ENCODE data around the gene ERVK3-1.

Gene ERVK3-1

GRCh38 chr19:58355215-58355796 is 50.1 kb downstream of the ERVK3-1 start:
- no peak for TF ChIP-seq CTCF (IDR thresholded peaks at IDR 0.05)

GRCh38 chr19:58355908-58356765 is 51.0 kb downstream of the ERVK3-1 start:
- no peak for TF ChIP-seq CTCF (IDR thresholded peaks at IDR 0.05)

- TF ChIP-seq CTCF (IDR thresholded peaks at IDR 0.05) = no peak
Measured at GRCh38 chr19:58356766-58357480, 51.7 kb downstream of the ERVK3-1 start.

GRCh38 chr19:58357481-58358145 is 52.4 kb downstream of the ERVK3-1 start:
- no peak for TF ChIP-seq CTCF (IDR thresholded peaks at IDR 0.05)

- no peak for TF ChIP-seq CTCF (IDR thresholded peaks at IDR 0.05)
Measured at GRCh38 chr19:58361900-58362271, 56.7 kb downstream of the ERVK3-1 start.

GRCh38 chr19:58362272-58362994 is 57.3 kb downstream of the ERVK3-1 start, which contains the start of gene ZNF497:
Gene ZNF497 (minus strand): TSS chr19:58362751. CDS start chr19:58357635, 5,116 bp downstream.
- no peak for TF ChIP-seq CTCF (IDR thresholded peaks at IDR 0.05)

GRCh38 chr19:58364146-58364545 is 59.0 kb downstream of the ERVK3-1 start:
- TF ChIP-seq CTCF (IDR thresholded peaks at IDR 0.05) = no peak

Measured in LNCAP (cell line).